ENCODE measurements around the gene KRT12. TPM values are rescaled to one million over a fixed set of nuclear protein-coding genes. Genes with fewer than 3 reads are reported as not detected.
A peak's percentile ranks its signal among the peaks of the same experiment; 100 is the strongest.

The KRT12 gene
- total and polyA plus RNA-seq, 2 of the 4 experiments (the other 2 are of a cell fraction): not detected

GRCh38 chr17:40846515-40847144 lies 20.4 kb downstream of the KRT12 start:
- H2AK9ac ChIP-seq (replicated peaks; ENCODE audit: low read depth, low read length, poor library complexity): no peak overlapping the region
- no peak overlapping the region for H4K8ac ChIP-seq (ENCODE audit: low read depth in 2 of 2, low read length in 2 of 2)
- H2BK120ac ChIP-seq (ENCODE audit: low read depth, low read length): no peak overlapping the region
- H4K5ac ChIP-seq (ENCODE audit: low read depth, low read length): no peak overlapping the region
- 0 out of 2 replicates have a peak, but pooled peaks cover 2% of the 10 kb centered on the region for H3K9me1 ChIP-seq (ENCODE audit: insufficient read depth, low read length)
- no peaks in the 10 kb centered on the region for H4K20me1 ChIP-seq (ENCODE audit: insufficient read depth, low read length)
- no peak overlapping the region for H3K23ac ChIP-seq (ENCODE audit: low read depth, low read length)
- H3K4me2 ChIP-seq (ENCODE audit: low read depth, low read length): no peak overlapping the region
- POLR2A ChIA-PET (ENCODE audit: unreplicated experiment): no interaction called here
- ATAC-seq (ENCODE audit: low read depth): no peak
- no peak overlapping the region; the same call in 1 of the 2 replicates for H3K56ac ChIP-seq (ENCODE audit: extremely low read depth, insufficient read depth, low read length)
- H3K27me3 ChIP-seq (ENCODE audit: control insufficient read depth, insufficient read depth, low read length): no peaks in the 10 kb centered on the region; the same call in 1 of the 2 replicates
- CTCF ChIA-PET: no interaction called here
- no peak overlapping the region for H3K4me3 ChIP-seq (ENCODE audit: insufficient read depth, low read depth, low read length)
- no peak overlapping the region for H2BK20ac ChIP-seq (ENCODE audit: low read depth, low read length)
- dilution Hi-C loops (cut with HindIII; ENCODE audit: low sequenced_read_pairs, unreplicated experiment) (no loop called here), in situ Hi-C loops (cut with MboI; ENCODE audit: low sequenced_read_pairs) (no loop called here), intact Hi-C loops (cut with micrococcal nuclease) (no loop called here)
- TF ChIP-seq RAD21 (IDR thresholded peaks at IDR 0.05; ENCODE audit: low read length): no peak
- TF ChIP-seq SMC3 (IDR thresholded peaks at IDR 0.05; ENCODE audit: low read depth, low read length): no peak
- no peak for TF ChIP-seq USF2 (IDR thresholded peaks at IDR 0.05; ENCODE audit: low read depth, low read length)
- TF ChIP-seq CEBPB (IDR thresholded peaks at IDR 0.05; ENCODE audit: low read depth, low read length): no peak
- no peak for TF ChIP-seq NFE2L2 (IDR thresholded peaks at IDR 0.05; ENCODE audit: low read depth, low read length)
- no peak for TF ChIP-seq BHLHE40 (IDR thresholded peaks at IDR 0.05; ENCODE audit: low read depth, low read length)
- TF ChIP-seq MXI1 (IDR thresholded peaks at IDR 0.05; ENCODE audit: borderline replicate concordance, low read depth, low read length): no peak
- TF ChIP-seq, protein P1, sequence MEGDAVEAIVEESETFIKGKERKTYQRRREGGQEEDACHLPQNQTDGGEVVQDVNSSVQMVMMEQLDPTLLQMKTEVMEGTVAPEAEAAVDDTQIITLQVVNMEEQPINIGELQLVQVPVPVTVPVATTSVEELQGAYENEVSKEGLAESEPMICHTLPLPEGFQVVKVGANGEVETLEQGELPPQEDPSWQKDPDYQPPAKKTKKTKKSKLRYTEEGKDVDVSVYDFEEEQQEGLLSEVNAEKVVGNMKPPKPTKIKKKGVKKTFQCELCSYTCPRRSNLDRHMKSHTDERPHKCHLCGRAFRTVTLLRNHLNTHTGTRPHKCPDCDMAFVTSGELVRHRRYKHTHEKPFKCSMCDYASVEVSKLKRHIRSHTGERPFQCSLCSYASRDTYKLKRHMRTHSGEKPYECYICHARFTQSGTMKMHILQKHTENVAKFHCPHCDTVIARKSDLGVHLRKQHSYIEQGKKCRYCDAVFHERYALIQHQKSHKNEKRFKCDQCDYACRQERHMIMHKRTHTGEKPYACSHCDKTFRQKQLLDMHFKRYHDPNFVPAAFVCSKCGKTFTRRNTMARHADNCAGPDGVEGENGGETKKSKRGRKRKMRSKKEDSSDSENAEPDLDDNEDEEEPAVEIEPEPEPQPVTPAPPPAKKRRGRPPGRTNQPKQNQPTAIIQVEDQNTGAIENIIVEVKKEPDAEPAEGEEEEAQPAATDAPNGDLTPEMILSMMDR (conservative IDR thresholded peaks at IDR 0.05; ENCODE audit: low read depth, low read length): no peak
- no peak for TF ChIP-seq CHD1 (IDR thresholded peaks at IDR 0.05; ENCODE audit: low read depth, low read length)
- TF ChIP-seq, protein P2, sequence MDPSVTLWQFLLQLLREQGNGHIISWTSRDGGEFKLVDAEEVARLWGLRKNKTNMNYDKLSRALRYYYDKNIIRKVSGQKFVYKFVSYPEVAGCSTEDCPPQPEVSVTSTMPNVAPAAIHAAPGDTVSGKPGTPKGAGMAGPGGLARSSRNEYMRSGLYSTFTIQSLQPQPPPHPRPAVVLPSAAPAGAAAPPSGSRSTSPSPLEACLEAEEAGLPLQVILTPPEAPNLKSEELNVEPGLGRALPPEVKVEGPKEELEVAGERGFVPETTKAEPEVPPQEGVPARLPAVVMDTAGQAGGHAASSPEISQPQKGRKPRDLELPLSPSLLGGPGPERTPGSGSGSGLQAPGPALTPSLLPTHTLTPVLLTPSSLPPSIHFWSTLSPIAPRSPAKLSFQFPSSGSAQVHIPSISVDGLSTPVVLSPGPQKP (IDR thresholded peaks at IDR 0.05; ENCODE audit: borderline replicate concordance, low read depth, low read length): no peak
- no peak overlapping the region for H2BK15ac ChIP-seq (ENCODE audit: low read depth, low read length)
- no peaks in the 10 kb centered on the region for H3K36me3 ChIP-seq (ENCODE audit: control insufficient read depth, insufficient read depth, low read length)
- no peak overlapping the region for H4K91ac ChIP-seq (ENCODE audit: insufficient read depth, low read depth, low read length)
- no peak overlapping the region for H2BK5ac ChIP-seq (ENCODE audit: low read depth, low read length, poor library complexity, severe bottlenecking)
- no peak overlapping the region for H3K4ac ChIP-seq (ENCODE audit: low read depth, low read length)
- BruUV-seq (replicated peaks): no TSS peak
- H2AFZ ChIP-seq (replicated peaks; ENCODE audit: low read length, poor library complexity): no peak overlapping the region
- H2AK5ac ChIP-seq (ENCODE audit: low read depth, low read length): no peak overlapping the region
- no peaks in the 10 kb centered on the region for H3K9me3 ChIP-seq (ENCODE audit: control insufficient read depth, insufficient read depth, low read length)
- H3K18ac ChIP-seq (ENCODE audit: low read depth, low read length): no peak overlapping the region
- WGBS, 2 experiments (ENCODE audit: extremely low coverage in 2 of 2, insufficient read length in 1 of 2): no CpG with 5 or more reads among the region's 1 CpG
- H3K14ac ChIP-seq (replicated peaks; ENCODE audit: low read depth, low read length): 0 out of 2 replicates have a peak overlapping the region, but pooled peaks have one; percentile 29
- no peak overlapping the region for H3K9ac ChIP-seq (ENCODE audit: low read depth, low read length)
- H3K79me1 ChIP-seq (ENCODE audit: low read depth in 1 of 2, low read length in 2 of 2): no peaks in the 10 kb centered on the region
- DNase-seq: no peak
- H3K4me1 ChIP-seq (ENCODE audit: control insufficient read depth, insufficient read depth, low read length): peaks cover 5% of the 10 kb centered on the region; the same call in 1 of the 2 replicates
- H3K27ac ChIP-seq (ENCODE audit: insufficient read depth, low read length): no peak overlapping the region

Measured in IMR-90 (cell line).